Mesodermal cell (in vitro differentiated cells): ENCODE results near the gene PPEF1.
"Not testable (repeated sequence)": the region's sequence is repeated elsewhere in the genome, so short reads cannot be mapped to it uniquely, and the experiment has no call there.

Source experiments
- H3K27ac ChIP-seq: 2 replicates; pipeline ENCODE4 v1.7.0; 2013; ENCODE audit warnings: mild to moderate bottlenecking, low read depth, low read length, moderate library complexity; ENCODE audit not compliant: severe bottlenecking
- H3K36me3 ChIP-seq: 2 replicates; pipeline ENCODE4 v1.7.1; 2013; ENCODE audit warnings: mild to moderate bottlenecking, low read length, moderate library complexity; ENCODE audit not compliant: control insufficient read depth, insufficient read depth
- H3K4me1 ChIP-seq: one replicate; pipeline ENCODE4 v1.7.1; 2013; ENCODE audit warnings: mild to moderate bottlenecking, low read length; ENCODE audit not compliant: insufficient read depth, control insufficient read depth, poor library complexity, severe bottlenecking
- H3K4me3 ChIP-seq: 2 replicates; pipeline ENCODE4 v1.7.0; 2013; ENCODE audit warnings: low read length, control low read depth, mild to moderate bottlenecking; ENCODE audit not compliant: insufficient read depth, poor library complexity, severe bottlenecking; ENCODE audit errors: extremely low read depth
- H3K9me3 ChIP-seq: 2 replicates; pipeline ENCODE4 v1.7.1; 2013; ENCODE audit warnings: mild to moderate bottlenecking, low read length, moderate library complexity; ENCODE audit not compliant: control insufficient read depth
- WGBS, 2 experiments: methylation state at CpG; one replicate each; pipeline ENCODE4 v1.1.5; 2013; ENCODE audit warnings: missing lambda C conversion rate in 2 of 2; ENCODE audit not compliant: insufficient coverage in 2 of 2; 5-methylcytosine and 5-hydroxymethylcytosine counted together

The PPEF1 gene

DNA sequence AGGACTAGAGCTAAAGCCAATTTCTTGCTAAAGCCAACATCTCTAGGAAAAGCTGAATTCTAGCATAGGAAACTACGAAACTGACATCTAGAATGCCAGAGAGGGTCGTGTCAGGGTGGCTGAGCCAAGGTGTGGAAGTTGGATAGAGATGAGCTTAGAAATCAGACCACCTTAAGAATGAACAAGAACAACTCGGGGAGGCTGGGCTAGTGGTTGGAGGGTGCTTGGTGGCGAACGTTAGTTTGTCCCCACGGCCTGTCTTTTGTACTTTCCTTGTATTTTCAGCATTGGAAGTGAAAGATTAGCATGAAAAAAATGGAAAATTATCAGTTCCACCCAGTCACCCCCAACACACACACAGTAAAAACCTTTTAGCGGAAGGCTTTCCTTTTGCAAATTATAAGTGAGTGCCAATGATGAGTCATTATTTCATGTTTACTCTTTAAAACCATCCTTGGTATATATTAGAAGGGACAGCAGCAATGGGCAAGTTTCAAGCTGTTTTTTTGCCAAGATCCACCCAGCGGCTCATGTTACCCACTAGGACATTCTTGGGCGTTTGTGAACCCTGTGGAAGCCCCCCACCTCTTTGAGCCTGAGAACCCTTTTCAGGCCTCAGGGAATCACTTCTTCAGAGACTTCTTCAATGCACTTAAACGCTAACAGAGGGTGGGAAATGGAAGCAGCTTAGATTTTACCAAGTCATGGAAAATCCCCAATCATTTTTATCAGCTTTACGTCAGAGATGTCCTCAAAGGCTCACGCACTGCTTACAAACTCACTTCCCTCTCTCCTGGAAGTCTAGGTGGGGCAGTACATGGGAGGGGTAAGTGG is 4.9 kb upstream of the PPEF1 start:
- Histone ChIP-seq H3K4me3 (no peak overlapping the region), H3K4me1 (no peaks in the 10 kb centered on the region), H3K9me3 (no peaks in the 10 kb centered on the region), H3K36me3 (no peaks in the 10 kb centered on the region), H3K27ac (no peak overlapping the region)
- WGBS, 2 experiments = 61% methylated on average over 3 of the region's 12 CpGs; no CpG with 5 or more reads in 1 of the 2 experiments

GRCh38 chrX:18709833-18710232 is 2.4 kb downstream of the PPEF1 start:
- no peak overlapping the region for H3K4me3 ChIP-seq
- 100% methylated on average over 1 of the region's 3 CpGs; no CpG with 5 or more reads in 1 of the 2 experiments for WGBS, 2 experiments
- H3K36me3 ChIP-seq = no peaks in the 10 kb centered on the region
- no peak overlapping the region for H3K27ac ChIP-seq
- no peaks in the 10 kb centered on the region for H3K4me1 ChIP-seq
- H3K9me3 ChIP-seq = no peaks in the 10 kb centered on the region

DNA sequence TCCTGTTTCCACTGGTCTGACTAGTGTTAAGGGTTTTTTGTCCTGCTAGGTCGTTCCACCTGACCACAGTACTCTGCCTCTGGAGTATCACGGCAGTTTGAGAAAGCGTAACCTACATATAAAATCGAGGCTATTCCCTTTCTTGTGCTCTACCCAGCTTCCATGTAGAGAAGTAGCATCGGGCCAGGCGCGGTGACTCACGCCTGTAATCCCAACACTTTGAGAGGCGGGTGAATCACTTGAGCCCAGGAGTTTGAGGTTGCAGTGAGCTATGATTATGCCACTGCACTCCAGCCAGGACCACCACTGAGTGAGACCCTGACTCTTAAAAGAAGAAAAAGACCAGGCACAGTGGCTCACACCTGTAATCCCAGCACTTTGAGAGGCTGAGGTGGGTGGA is 7.5 kb downstream of the PPEF1 start:
- H3K9me3 ChIP-seq = no peaks in the 10 kb centered on the region
- H3K27ac ChIP-seq = no peak overlapping the region
- no CpG with 5 or more reads among the region's 9 CpGs for WGBS, 2 experiments
- no peaks in the 10 kb centered on the region for H3K4me1 ChIP-seq
- H3K36me3 ChIP-seq = no peaks in the 10 kb centered on the region
- no peak overlapping the region for H3K4me3 ChIP-seq

GRCh38 chrX:18719852-18720251 is 12.4 kb downstream of the PPEF1 start:
- no CpG with 5 or more reads among the region's 4 CpGs for WGBS, 2 experiments
- H3K27ac ChIP-seq = no peak overlapping the region
- no peaks in the 10 kb centered on the region for H3K4me1 ChIP-seq
- H3K4me3 ChIP-seq = no peak overlapping the region
- no peaks in the 10 kb centered on the region for H3K9me3 ChIP-seq
- H3K36me3 ChIP-seq = no peaks in the 10 kb centered on the region

GRCh38 chrX:18721683-18722499 is 14.4 kb downstream of the PPEF1 start:
- H3K9me3 ChIP-seq = no peaks in the 10 kb centered on the region
- H3K4me3 ChIP-seq = no peak overlapping the region
- H3K4me1 ChIP-seq = no peaks in the 10 kb centered on the region
- no peaks in the 10 kb centered on the region for H3K36me3 ChIP-seq
- no peak overlapping the region for H3K27ac ChIP-seq
- 92 to 100% methylated on average over 1 to 4 of the region's 8 CpGs for WGBS, 2 experiments

DNA sequence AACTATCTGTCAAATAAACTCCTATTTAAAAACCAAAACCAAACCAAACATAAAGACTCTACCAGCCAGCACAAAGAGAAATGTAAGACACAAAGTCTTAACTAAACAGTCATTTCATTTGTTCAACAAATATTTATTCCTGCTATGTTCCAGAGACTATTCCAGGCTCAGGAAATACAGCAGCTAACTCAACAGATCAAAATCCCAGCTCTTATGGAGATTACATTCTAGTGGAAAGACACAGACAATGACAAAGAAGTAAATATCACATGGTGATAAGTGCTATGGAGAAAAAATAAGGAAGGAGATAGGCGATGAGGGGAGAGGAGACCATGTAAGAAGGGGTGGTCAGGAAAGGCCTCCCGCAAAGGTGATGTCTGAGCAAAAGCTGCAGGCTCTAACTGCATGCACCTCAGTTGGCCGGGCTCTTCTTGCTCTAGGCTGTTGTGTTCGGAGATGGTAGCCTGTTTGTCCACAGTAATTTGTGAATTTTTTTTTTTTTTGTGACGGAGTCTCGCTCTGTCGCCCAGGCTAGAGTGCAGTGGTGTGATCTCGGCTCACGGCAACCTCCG is 15.1 kb downstream of the PPEF1 start:
- H3K4me3 ChIP-seq = no peak overlapping the region
- 82 to 92% methylated on average over 2 to 8 of the region's 10 CpGs for WGBS, 2 experiments
- H3K36me3 ChIP-seq = no peaks in the 10 kb centered on the region
- H3K27ac ChIP-seq = no peak overlapping the region
- H3K9me3 ChIP-seq = no peaks in the 10 kb centered on the region
- no peaks in the 10 kb centered on the region for H3K4me1 ChIP-seq

DNA sequence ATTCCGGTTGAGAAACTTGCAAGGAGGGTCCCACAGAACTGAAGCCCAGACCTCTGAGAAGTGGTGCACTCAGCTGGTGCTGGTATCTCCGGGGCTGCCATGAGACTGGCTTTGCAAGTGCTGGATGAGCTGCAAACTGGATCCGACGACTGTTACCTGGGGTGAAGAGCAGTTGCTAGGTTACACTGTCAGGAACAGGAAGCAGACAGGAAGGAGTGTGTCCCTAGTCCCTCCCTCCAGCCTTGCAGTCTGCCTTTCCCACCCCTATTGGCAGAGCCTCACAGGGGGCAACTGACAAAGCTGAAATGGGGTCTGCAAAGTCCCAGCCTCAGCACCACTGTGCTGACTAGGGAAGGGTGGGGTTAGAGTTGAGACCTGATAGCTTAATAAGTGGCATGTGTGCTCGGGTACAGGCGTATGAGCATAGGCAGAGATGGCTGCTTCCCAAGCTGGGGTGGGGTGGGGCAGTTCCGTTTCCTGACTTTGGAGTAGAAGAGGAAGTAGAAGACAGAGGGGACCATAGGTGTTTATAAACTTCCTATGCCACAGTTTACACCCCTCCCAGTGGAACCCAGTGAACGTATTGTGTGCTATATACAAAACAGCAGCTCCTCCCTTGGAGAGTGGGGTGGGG is 18.0 kb downstream of the PPEF1 start:
- H3K4me3 ChIP-seq = no peak overlapping the region
- no peaks in the 10 kb centered on the region for H3K4me1 ChIP-seq
- no peaks in the 10 kb centered on the region for H3K36me3 ChIP-seq
- H3K27ac ChIP-seq = no peak overlapping the region
- WGBS, 2 experiments = 54 to 69% methylated on average over 3 of the region's 8 CpGs
- H3K9me3 ChIP-seq = no peaks in the 10 kb centered on the region

DNA sequence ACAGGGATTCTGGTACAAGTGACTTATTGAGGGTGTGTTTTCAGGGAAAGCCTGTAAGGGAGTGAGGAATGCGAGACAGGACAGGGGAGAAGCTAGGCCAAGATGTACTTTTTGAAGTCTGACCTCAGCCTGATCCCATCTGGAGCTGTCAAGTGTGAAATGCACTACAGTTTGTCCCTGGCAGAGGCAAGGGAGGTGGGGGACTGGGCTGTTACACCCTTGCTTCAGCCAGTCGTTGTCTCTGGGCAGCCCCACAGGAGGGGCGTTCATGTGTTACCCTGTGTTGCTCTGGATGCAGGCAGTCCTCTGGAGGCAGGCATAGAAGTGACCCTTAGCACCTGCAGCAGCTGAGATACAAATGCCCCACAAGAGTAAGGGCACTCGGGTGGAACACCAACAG is 25.8 kb downstream of the PPEF1 start:
- WGBS, 2 experiments = 92% methylated on average over 2 of the region's 4 CpGs; no CpG with 5 or more reads in 1 of the 2 experiments

GRCh38 chrX:18739609-18740008 is 32.2 kb downstream of the PPEF1 start:
- H3K9me3 ChIP-seq, H3K4me3 ChIP-seq, H3K36me3 ChIP-seq, H3K4me1 ChIP-seq, H3K27ac ChIP-seq: not testable (repeated sequence)
- WGBS, 2 experiments = 73 to 80% methylated on average over 1 to 5 of the region's 6 CpGs

More for the DNA sequence above, 25.8 kb downstream of the PPEF1 start:
- Histone ChIP-seq H3K27ac (no peak overlapping the region), H3K4me1 (no peaks in the 10 kb centered on the region), H3K36me3 (no peaks in the 10 kb centered on the region), H3K9me3 (no peaks in the 10 kb centered on the region), H3K4me3 (no peak overlapping the region)

GRCh38 chrX:18748499-18748898 is 41.1 kb downstream of the PPEF1 start:
- Histone ChIP-seq H3K9me3 (no peaks in the 10 kb centered on the region), H3K27ac (no peak overlapping the region), H3K4me3 (no peak overlapping the region), H3K36me3 (no peaks in the 10 kb centered on the region), H3K4me1 (no peaks in the 10 kb centered on the region)
- no CpG with 5 or more reads among the region's 2 CpGs for WGBS, 2 experiments
